ENCODE measurements around the gene LRRC7.
A peak's percentile ranks its signal among the peaks of the same experiment; 100 is the strongest.

LRRC7 gene

GRCh38 chr1:70140894-70141293 is 573.2 kb downstream of the LRRC7 start:
- TF ChIP-seq, protein P1, sequence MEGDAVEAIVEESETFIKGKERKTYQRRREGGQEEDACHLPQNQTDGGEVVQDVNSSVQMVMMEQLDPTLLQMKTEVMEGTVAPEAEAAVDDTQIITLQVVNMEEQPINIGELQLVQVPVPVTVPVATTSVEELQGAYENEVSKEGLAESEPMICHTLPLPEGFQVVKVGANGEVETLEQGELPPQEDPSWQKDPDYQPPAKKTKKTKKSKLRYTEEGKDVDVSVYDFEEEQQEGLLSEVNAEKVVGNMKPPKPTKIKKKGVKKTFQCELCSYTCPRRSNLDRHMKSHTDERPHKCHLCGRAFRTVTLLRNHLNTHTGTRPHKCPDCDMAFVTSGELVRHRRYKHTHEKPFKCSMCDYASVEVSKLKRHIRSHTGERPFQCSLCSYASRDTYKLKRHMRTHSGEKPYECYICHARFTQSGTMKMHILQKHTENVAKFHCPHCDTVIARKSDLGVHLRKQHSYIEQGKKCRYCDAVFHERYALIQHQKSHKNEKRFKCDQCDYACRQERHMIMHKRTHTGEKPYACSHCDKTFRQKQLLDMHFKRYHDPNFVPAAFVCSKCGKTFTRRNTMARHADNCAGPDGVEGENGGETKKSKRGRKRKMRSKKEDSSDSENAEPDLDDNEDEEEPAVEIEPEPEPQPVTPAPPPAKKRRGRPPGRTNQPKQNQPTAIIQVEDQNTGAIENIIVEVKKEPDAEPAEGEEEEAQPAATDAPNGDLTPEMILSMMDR (conservative IDR thresholded peaks at IDR 0.05; ENCODE audit: low read depth): no peak
- CTCF ChIA-PET: interaction anchor here (0.7 to 1.2 kb wide), 2 partner anchors 13 to 49 kb away, joined by 3 read pairs; no protein-coding TSS in a partner anchor

GRCh38 chr1:70142075-70142474 is 574.4 kb downstream of the LRRC7 start:
- POLR2A ChIA-PET (ENCODE audit: low non-redundant PET): no interaction called here
- CTCF ChIA-PET: interaction anchor here (0.6 to 1.2 kb wide), 2 partner anchors 12 to 201 kb away, joined by 3 read pairs; no protein-coding TSS in a partner anchor
- TF ChIP-seq, protein P1 (conservative IDR thresholded peaks at IDR 0.05; ENCODE audit: low read depth): no peak
- no peak overlapping the region for H3K27ac ChIP-seq
- DNase-seq (ENCODE audit: low spot score): no peak

More at GRCh38 chr1:70140894-70141293, 573.2 kb downstream of the LRRC7 start:
- no peak overlapping the region for H3K27ac ChIP-seq
- POLR2A ChIA-PET (ENCODE audit: low non-redundant PET): no interaction called here
- DNase-seq (ENCODE audit: low spot score): no peak

- CTCF ChIA-PET: interaction anchor here (0.6 kb wide), 1 partner anchor 1683 kb away, joined by 5 read pairs; no protein-coding TSS in a partner anchor
- H3K27ac ChIP-seq: no peak overlapping the region
- POLR2A ChIA-PET (ENCODE audit: low non-redundant PET): no interaction called here
- TF ChIP-seq, protein P1 (conservative IDR thresholded peaks at IDR 0.05; ENCODE audit: low read depth): no peak
- DNase-seq (ENCODE audit: low spot score): no peak
Observed at GRCh38 chr1:70143048-70143659, 575.4 kb downstream of the LRRC7 start.

- no peak overlapping the region for H3K27ac ChIP-seq
- DNase-seq (ENCODE audit: low spot score): peak; percentile 36
- CTCF ChIA-PET: no interaction called here
- POLR2A ChIA-PET (ENCODE audit: low non-redundant PET): no interaction called here
- TF ChIP-seq, protein P1 (conservative IDR thresholded peaks at IDR 0.05; ENCODE audit: low read depth): no peak
Observed at GRCh38 chr1:70146488-70146887, 578.8 kb downstream of the LRRC7 start.

DNA sequence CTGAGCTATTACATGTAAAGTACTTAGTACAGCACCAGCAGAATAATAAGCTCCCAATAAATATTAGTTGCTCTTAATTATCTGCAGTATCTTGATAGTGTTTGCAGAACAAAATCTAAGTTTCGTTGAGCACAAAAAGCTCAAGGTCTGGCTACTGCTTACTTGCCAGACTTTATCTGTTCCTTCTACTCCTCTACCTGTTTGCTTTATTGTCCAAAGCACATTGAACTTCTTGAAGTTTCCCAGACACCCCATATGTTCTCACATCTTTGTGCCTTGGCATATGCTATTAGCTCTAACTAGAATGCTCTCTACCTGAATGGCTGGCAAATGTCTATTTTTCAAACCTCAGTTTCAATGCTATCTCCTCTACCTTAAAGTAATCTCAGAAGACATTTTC is 582.7 kb downstream of the LRRC7 start:
- TF ChIP-seq, protein P1 (conservative IDR thresholded peaks at IDR 0.05; ENCODE audit: low read depth): no peak
- no peak overlapping the region for H3K27ac ChIP-seq
- ChIA-PET CTCF (no interaction called here), POLR2A (ENCODE audit: low non-redundant PET) (no interaction called here)
- no peak for DNase-seq (ENCODE audit: low spot score)

GRCh38 chr1:70153739-70154138 is 586.0 kb downstream of the LRRC7 start:
- ChIA-PET CTCF (interaction anchor here (0.6 to 0.8 kb wide), 2 partner anchors 12 to 460 kb away, joined by 3 read pairs; no protein-coding TSS in a partner anchor), POLR2A (ENCODE audit: low non-redundant PET) (no interaction called here)
- H3K27ac ChIP-seq: no peak overlapping the region
- TF ChIP-seq, protein P1 (conservative IDR thresholded peaks at IDR 0.05; ENCODE audit: low read depth): no peak
- no peak for DNase-seq (ENCODE audit: low spot score)
